Parathyroid adenoma (tissue), 2 donors: ENCODE data around the gene NPC2.
A peak's percentile ranks its signal among the peaks of the same experiment; 100 is the strongest.

ENCODE experiments used
- H2AFZ ChIP-seq: fragments of 300-600 bp; sonication (generic); one replicate; pipeline ENCODE4 v1.7.0; 2017; ENCODE audit warnings: antibody characterized with exemption, mild to moderate bottlenecking
- H3K27ac ChIP-seq: fragments of 300-600 bp; sonication (generic); one replicate; pipeline ENCODE4 v1.7.0; 2017
- H3K27me3 ChIP-seq: fragments of 300-600 bp; sonication (generic); one replicate; pipeline ENCODE4 v1.7.0; 2017; ENCODE audit warnings: low read length; ENCODE audit not compliant: control insufficient read depth, insufficient read depth
- H3K36me3 ChIP-seq: fragments of 300-600 bp; sonication (generic); one replicate; pipeline ENCODE4 v1.7.0; 2017; ENCODE audit warnings: low read length; ENCODE audit not compliant: control insufficient read depth, insufficient read depth
- H3K4me1 ChIP-seq: fragments of 300-600 bp; sonication (generic); one replicate; pipeline ENCODE4 v1.7.0; 2017; ENCODE audit warnings: control low read depth
- H3K4me2 ChIP-seq: fragments of 300-600 bp; sonication (generic); one replicate; pipeline ENCODE4 v1.7.0; 2017; ENCODE audit warnings: low read length
- H3K4me3 ChIP-seq: fragments of 300-600 bp; sonication (generic); one replicate; pipeline ENCODE4 v1.7.0; 2017; ENCODE audit warnings: low read depth, low read length
- H3K79me2 ChIP-seq: fragments of 300-600 bp; sonication (generic); one replicate; pipeline ENCODE4 v1.7.0; 2017; ENCODE audit warnings: control low read depth
- H3K9ac ChIP-seq: fragments of 300-600 bp; sonication (generic); one replicate; pipeline ENCODE4 v1.7.0; 2017; ENCODE audit warnings: mild to moderate bottlenecking
- H3K9me3 ChIP-seq: fragments of 300-600 bp; sonication (generic); one replicate; pipeline ENCODE4 v1.7.0; 2017; ENCODE audit warnings: low read length; ENCODE audit not compliant: control insufficient read depth
- TF ChIP-seq, protein P1 (sequence below): fragments of 300-600 bp; sonication (generic); IDR thresholded peaks from one replicate; pipeline ENCODE4 v1.7.0; 2017; ENCODE audit warnings: antibody characterized with exemption, mild to moderate bottlenecking
- donor health status: primary hyperparathyroidism.

The NPC2 gene

DNA sequence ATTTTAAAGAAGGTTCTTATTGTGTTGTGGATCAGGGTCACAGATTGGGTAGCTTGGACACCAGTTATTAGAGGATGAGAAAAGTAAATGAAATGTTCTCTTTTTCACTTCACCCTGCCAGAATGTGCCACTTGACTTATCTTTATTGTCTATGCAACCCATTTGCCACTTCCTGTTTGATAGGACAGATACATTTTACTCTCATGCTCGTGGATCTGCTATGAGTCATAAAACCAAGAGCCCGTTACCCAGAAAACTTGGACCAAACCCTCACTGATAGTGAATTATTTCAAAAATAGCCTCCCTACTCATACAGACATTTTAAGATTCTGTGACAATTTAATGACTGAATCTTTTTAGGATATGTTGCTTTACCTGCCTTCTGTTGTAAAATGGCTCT lies 2.3 kb upstream of the NPC2 start:
- Histone ChIP-seq H2AFZ (no peak overlapping the region), H3K79me2 (no peaks in the 10 kb centered on the region), H3K27me3 (no peaks in the 10 kb centered on the region), H3K4me3 (no peak overlapping the region), H3K4me2 (no peak overlapping the region), H3K36me3 (no peaks in the 10 kb centered on the region), H3K4me1 (peaks cover 5% of the 10 kb centered on the region), H3K9ac (no peak overlapping the region), H3K9me3 (no peaks in the 10 kb centered on the region), H3K27ac (no peak overlapping the region)
- TF ChIP-seq, protein P1, sequence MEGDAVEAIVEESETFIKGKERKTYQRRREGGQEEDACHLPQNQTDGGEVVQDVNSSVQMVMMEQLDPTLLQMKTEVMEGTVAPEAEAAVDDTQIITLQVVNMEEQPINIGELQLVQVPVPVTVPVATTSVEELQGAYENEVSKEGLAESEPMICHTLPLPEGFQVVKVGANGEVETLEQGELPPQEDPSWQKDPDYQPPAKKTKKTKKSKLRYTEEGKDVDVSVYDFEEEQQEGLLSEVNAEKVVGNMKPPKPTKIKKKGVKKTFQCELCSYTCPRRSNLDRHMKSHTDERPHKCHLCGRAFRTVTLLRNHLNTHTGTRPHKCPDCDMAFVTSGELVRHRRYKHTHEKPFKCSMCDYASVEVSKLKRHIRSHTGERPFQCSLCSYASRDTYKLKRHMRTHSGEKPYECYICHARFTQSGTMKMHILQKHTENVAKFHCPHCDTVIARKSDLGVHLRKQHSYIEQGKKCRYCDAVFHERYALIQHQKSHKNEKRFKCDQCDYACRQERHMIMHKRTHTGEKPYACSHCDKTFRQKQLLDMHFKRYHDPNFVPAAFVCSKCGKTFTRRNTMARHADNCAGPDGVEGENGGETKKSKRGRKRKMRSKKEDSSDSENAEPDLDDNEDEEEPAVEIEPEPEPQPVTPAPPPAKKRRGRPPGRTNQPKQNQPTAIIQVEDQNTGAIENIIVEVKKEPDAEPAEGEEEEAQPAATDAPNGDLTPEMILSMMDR = no peak

DNA sequence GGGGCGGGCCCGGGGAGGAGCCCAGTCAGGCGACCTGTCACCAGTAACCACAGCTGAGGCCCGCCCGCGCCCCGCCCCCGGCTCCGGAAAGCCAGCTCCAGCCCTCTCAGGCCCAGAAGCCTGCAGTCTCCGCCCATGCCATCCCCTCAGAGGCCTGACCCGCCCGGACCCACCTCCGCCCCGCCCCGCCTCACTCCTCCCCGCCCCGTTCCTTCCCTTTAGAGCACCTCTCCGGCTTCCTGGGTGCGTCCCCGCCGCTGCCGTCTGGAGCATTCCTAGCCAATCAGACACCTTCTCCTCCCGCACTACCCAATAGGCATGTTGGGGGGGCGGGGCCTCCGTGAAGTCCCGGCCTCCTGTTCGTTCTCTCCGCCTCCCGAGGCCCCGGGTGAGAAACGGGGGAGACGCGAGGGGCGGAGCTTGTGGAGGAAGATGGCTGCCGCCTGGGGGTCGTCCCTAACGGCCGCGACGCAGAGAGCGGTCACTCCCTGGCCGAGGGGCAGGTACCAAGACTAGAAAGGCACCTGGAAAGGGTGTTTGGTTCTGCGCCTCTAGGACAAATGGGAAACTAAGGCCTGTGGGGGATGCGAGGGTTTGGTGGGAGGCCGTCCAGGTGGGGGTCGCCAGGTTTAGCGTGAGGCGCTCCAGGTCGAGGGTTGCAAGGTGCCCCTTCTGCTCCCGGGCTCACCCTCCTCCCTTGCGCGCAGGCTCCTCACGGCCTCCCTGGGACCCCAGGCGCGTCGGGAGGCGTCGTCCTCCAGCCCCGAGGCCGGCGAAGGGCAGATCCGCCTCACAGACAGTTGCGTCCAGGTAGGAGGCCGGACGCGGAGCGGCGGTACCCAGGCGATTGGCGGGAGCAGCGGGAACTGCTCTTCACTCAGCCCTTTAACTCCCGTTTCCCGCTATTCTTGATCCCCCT lies 497 bp upstream of the NPC2 start, which contains the start of gene ISCA2:
TSS of gene ISCA2 (plus strand) at position 423 of the 919 bp plus-strand sequence. CDS start at position 433, 10 bp downstream.
- H3K4me3 ChIP-seq = peak within 1 kb of the TSS; percentile 83
- peak within 1 kb of the TSS; percentile 56 for H3K9ac ChIP-seq
- H3K4me2 ChIP-seq = peak within 1 kb of the TSS; percentile 95
- TF ChIP-seq, protein P1 = no peak
- no peaks in the 10 kb centered on the region for H3K27me3 ChIP-seq
- no peaks in the 10 kb centered on the region for H3K36me3 ChIP-seq
- no peaks in the 10 kb centered on the region for H3K79me2 ChIP-seq
- H3K27ac ChIP-seq = peak within 1 kb of the TSS; percentile 85
- no peaks in the 10 kb centered on the region for H3K9me3 ChIP-seq
- peak within 1 kb of the TSS; percentile 98 for H2AFZ ChIP-seq
- peaks cover 5% of the 10 kb centered on the region for H3K4me1 ChIP-seq

DNA sequence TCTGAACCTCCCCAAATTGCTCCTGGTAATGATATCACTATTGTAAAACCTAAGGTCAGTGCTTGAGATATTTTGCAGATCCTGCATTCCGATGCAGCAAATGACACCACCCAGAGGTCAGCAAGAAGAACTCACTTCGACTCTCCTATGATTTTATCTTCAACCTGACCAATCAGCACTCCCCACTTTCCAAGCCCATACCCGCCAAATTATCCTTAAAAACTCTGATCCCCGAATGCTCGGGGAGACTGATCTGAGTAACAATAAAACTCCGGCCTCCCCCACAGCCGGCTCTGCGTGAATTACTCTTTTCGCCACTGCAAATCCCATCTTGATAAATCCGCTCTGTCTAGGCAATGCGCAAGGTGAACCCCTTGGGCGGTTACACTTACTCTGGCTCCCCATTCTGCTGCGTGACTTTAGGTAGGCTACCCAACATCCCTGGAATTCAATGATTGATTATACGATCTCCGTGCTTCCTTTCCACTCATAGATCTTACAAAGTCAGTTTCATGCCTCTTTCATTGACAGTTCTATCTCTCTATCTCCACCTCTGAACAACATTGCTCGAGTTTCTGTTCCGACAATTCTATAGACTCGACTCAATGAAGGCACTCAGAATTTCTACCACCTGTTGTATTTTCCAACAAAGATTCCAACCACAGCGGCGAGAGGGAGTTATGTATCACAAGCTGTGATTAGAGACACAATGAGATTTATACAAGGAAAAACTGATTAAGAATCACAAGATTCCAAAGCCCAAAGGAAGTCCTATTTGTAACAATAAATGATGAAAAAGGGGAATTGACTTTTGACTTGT lies 939 bp downstream of the NPC2 start:
- H3K4me2 ChIP-seq = peak overlapping the region; percentile 95
- H3K9me3 ChIP-seq = no peaks in the 10 kb centered on the region
- no peak overlapping the region for H3K9ac ChIP-seq
- peak overlapping the region; percentile 68 for H3K27ac ChIP-seq
- H3K4me3 ChIP-seq = peak overlapping the region; percentile 83
- peaks cover 5% of the 10 kb centered on the region for H3K4me1 ChIP-seq
- H3K27me3 ChIP-seq = no peaks in the 10 kb centered on the region
- H2AFZ ChIP-seq = peak overlapping the region; percentile 90
- TF ChIP-seq, protein P1 = peak; percentile 23
- H3K79me2 ChIP-seq = no peaks in the 10 kb centered on the region
- H3K36me3 ChIP-seq = no peaks in the 10 kb centered on the region

DNA sequence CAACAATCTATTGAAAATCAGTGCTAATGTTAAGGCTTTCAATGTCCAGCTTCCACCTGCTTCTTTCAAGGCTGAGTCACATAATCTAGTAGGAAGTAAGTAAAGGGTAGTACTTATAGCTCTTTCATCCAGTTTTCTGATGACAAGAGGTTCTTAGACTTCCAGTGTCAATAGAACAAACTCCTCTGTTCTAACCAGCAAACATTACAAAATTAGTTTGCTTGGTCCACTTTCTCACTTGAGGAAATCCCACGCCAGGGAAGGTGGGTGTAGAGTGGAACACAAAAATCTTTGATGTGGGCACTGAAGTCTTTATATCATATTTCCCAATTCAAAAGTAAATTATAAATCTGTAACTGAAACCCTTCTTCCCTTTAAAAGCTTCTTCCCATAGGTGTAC lies 2.6 kb downstream of the NPC2 start:
- no peak overlapping the region for H3K4me2 ChIP-seq
- no peak overlapping the region for H3K4me3 ChIP-seq
- no peaks in the 10 kb centered on the region for H3K9me3 ChIP-seq
- no peaks in the 10 kb centered on the region for H3K79me2 ChIP-seq
- H3K27ac ChIP-seq = no peak overlapping the region
- H3K27me3 ChIP-seq = no peaks in the 10 kb centered on the region
- TF ChIP-seq, protein P1 = no peak
- no peaks in the 10 kb centered on the region for H3K36me3 ChIP-seq
- H3K4me1 ChIP-seq = peaks cover 12% of the 10 kb centered on the region
- no peak overlapping the region for H2AFZ ChIP-seq
- H3K9ac ChIP-seq = no peak overlapping the region
